HepG2 (cell line): ENCODE measurements around the gene S100A16. TPM values are rescaled to one million over a fixed set of nuclear protein-coding genes. Genes with fewer than 3 reads are reported as not detected.

Experiments used
- CERS6 ChIP-seq: sonication (generic); formaldehyde crosslinking; IDR thresholded peaks from 2 replicates; pipeline ENCODE4 v1.5.0; 2020; ENCODE audit warnings: missing genetic modification reagents
- FOXM1 ChIP-seq: sonication (generic); formaldehyde crosslinking; IDR thresholded peaks from 2 replicates; pipeline ENCODE4 v1.5.0; 2020; ENCODE audit warnings: missing genetic modification reagents
- GZF1 ChIP-seq: sonication (generic); formaldehyde crosslinking; IDR thresholded peaks from 2 replicates; pipeline ENCODE4 v1.5.1; 2020; ENCODE audit warnings: mild to moderate bottlenecking, missing genetic modification reagents
- HMG20B ChIP-seq: conservative IDR thresholded peaks from 2 replicates; pipeline ENCODE4 v1.6.1; 2016; ENCODE audit warnings: missing genetic modification reagents, missing compliant biosample characterization
- HNF1B ChIP-seq: sonication (generic); formaldehyde crosslinking; IDR thresholded peaks from 2 replicates; pipeline ENCODE4 v1.5.1; 2020; ENCODE audit warnings: mild to moderate bottlenecking, moderate library complexity, missing genetic modification reagents
- MXI1 ChIP-seq: IDR thresholded peaks from 3 replicates; pipeline ENCODE4 v1.6.1; 2012; ENCODE audit warnings: low read depth, low read length, inconsistent platforms, borderline replicate concordance
- PHF5A ChIP-seq: IDR thresholded peaks from one replicate; pipeline ENCODE4 v1.6.1; 2018; ENCODE audit warnings: low read depth, missing genetic modification reagents; ENCODE audit not compliant: unreplicated experiment
- POLR2AphosphoS5 ChIP-seq: IDR thresholded peaks from 2 replicates; pipeline ENCODE4 v1.6.1; 2012; ENCODE audit warnings: low read depth, low read length
- RBM39 ChIP-seq: fragments of 200-400 bp; formaldehyde crosslinking; IDR thresholded peaks from one replicate; pipeline ENCODE4 v1.6.1; 2018; ENCODE audit warnings: antibody characterized with exemption, mild to moderate bottlenecking, low read depth, low read length; ENCODE audit not compliant: poor library complexity, severe bottlenecking
- TAF15 ChIP-seq: fragments of 200-400 bp; formaldehyde crosslinking; IDR thresholded peaks from one replicate; pipeline ENCODE4 v1.6.1; 2018; ENCODE audit warnings: mild to moderate bottlenecking, low read depth, low read length; ENCODE audit not compliant: poor library complexity, severe bottlenecking
- TFDP2 ChIP-seq: sonication (generic); formaldehyde crosslinking; IDR thresholded peaks from 2 replicates; pipeline ENCODE4 v1.4.0; 2020; ENCODE audit warnings: missing genetic modification reagents
- ZBTB34 ChIP-seq: sonication (generic); formaldehyde crosslinking; IDR thresholded peaks from 2 replicates; pipeline ENCODE4 v1.8.0; 2022; ENCODE audit warnings: mild to moderate bottlenecking, missing genetic modification reagents
- ZGPAT ChIP-seq: IDR thresholded peaks from 2 replicates; pipeline ENCODE4 v1.6.1; 2016; ENCODE audit warnings: mild to moderate bottlenecking
- ZKSCAN1 ChIP-seq: fragments of 150-350 bp; IDR thresholded peaks from 2 replicates; pipeline ENCODE4 v1.6.1; 2014; ENCODE audit warnings: low read length
- ZNF256 ChIP-seq: sonication (generic); formaldehyde crosslinking; conservative IDR thresholded peaks from 2 replicates; pipeline ENCODE4 v1.4.0; 2020; ENCODE audit warnings: missing genetic modification reagents
- ZNF263 ChIP-seq: sonication (generic); formaldehyde crosslinking; IDR thresholded peaks from 2 replicates; pipeline ENCODE4 v1.4.0; 2020; ENCODE audit warnings: missing genetic modification reagents
- ZNF513 ChIP-seq: sonication (generic); formaldehyde crosslinking; conservative IDR thresholded peaks from 2 replicates; pipeline ENCODE4 v1.5.0; 2020; ENCODE audit warnings: missing genetic modification reagents
- ZNF550 ChIP-seq: sonication (generic); formaldehyde crosslinking; IDR thresholded peaks from 2 replicates; pipeline ENCODE4 v1.4.0; 2020; ENCODE audit warnings: mild to moderate bottlenecking, missing genetic modification reagents, borderline replicate concordance
- ZNF883 ChIP-seq: sonication (generic); formaldehyde crosslinking; IDR thresholded peaks from 2 replicates; pipeline ENCODE4 v1.5.1; 2020; ENCODE audit warnings: mild to moderate bottlenecking, missing genetic modification reagents; ENCODE audit errors: not compliant biosample characterization
- polyA plus RNA-seq, 8 experiments: library from polyadenylated mRNA; depleted of rRNA in 3 of 8; stranded (reverse) in 7 of 8; unstranded in 1 of 8; fragments of >200 nt; fragmentation: Illumina TruSeq in 4 of 8; extraction: Trizol in 4 of 8; gene quantifications; 2 replicates each; pipeline versions ENCODE4 v1.2.1 to v1.2.3, GENCODE V29; 2011 to 2016; ENCODE audit warnings: low read depth in 4 of 8, missing spikeins in 1 of 8, mixed read lengths in 1 of 8; ENCODE audit not compliant: insufficient read depth in 1 of 8
- total RNA-seq, 5 experiments: library from RNA; depleted of rRNA; stranded (reverse); fragments of >200 nt; fragmentation: Illumina TruSeq; extraction: Trizol; gene quantifications; 2 replicates each; pipeline ENCODE4 v1.2.3, GENCODE V29; 2016; ENCODE audit warnings: low read depth in 1 of 5

The S100A16 gene
- total and polyA plus RNA-seq, 2 of the 13 experiments (the other 11 are each of a cell fraction or from before 2014, with no cell fraction given) = 46.0 to 195 TPM

GRCh38 chr1:153566414-153567371 lies 46.2 kb downstream of the S100A16 start (continued):
- TF ChIP-seq HNF1B (CRISPR knock-in tag) (0 out of 2 replicates have a peak, but pooled peaks have one; percentile 45), ZNF263 (CRISPR knock-in tag) (peak; percentile 67; the same call in 1 of the 2 replicates), GZF1 (CRISPR knock-in tag) (no peak), ZBTB34 (CRISPR knock-in tag) (no peak), ZNF883 (CRISPR knock-in tag) (no peak), ZKSCAN1 (no peak), POLR2AphosphoS5 (no peak), TAF15 (no peak), ZGPAT (CRISPR knock-in tag) (peak; percentile 71), ZNF550 (CRISPR knock-in tag) (0 out of 2 replicates have a peak, but pooled peaks have one; percentile 55), TFDP2 (no peak), ZNF513 (CRISPR knock-in tag) (no peak), RBM39 (no peak), ZNF256 (CRISPR knock-in tag) (no peak), FOXM1 (CRISPR knock-in tag) (no peak), CERS6 (CRISPR knock-in tag) (no peak), MXI1 (peak; percentile 12; the same call in 1 of the 3 replicates), HMG20B (no peak), PHF5A (CRISPR knock-in tag) (no peak)
